NCI-H526 treated with DMSO at 0.1 percent for 48 hours (cell line): Measurements from ENCODE around the gene ABL2.
A peak's percentile ranks its signal among the peaks of the same experiment; 100 is the strongest.

ENCODE experiments used
- DNase-seq: peaks from one replicate; lab custom pipeline; 2025; lab: John Stamatoyannopoulos, UW

Gene ABL2

GRCh38 chr1:179092896-179093461, 136.5 kb downstream of the ABL2 start:
- DNase-seq, result no peak

- no peak for DNase-seq
Measured at GRCh38 chr1:179091691-179092165, 137.7 kb downstream of the ABL2 start.

- DNase-seq, result no peak
Measured at GRCh38 chr1:179090923-179091322, 138.6 kb downstream of the ABL2 start.

- no peak for DNase-seq
Measured at GRCh38 chr1:179090522-179090921, 139.0 kb downstream of the ABL2 start.

GRCh38 chr1:179089827-179090482, 139.5 kb downstream of the ABL2 start:
- DNase-seq, result no peak

GRCh38 chr1:179087665-179088064, 141.8 kb downstream of the ABL2 start:
- peak; percentile 97 for DNase-seq

GRCh38 chr1:179083533-179083932, 145.9 kb downstream of the ABL2 start:
- DNase-seq, result peak; percentile 99

GRCh38 chr1:179082999-179083335, 146.5 kb downstream of the ABL2 start:
- no peak for DNase-seq

- peak; percentile 90 for DNase-seq
Measured at GRCh38 chr1:179082333-179082998, 147.0 kb downstream of the ABL2 start.

- DNase-seq, result peak; percentile 99
Measured at GRCh38 chr1:179081687-179082332, 147.7 kb downstream of the ABL2 start, which contains the start of gene TOR3A. Gene TOR3A (plus strand): TSS chr1:179082070. CDS start chr1:179082129, 59 bp downstream.

GRCh38 chr1:179080866-179081686, 148.4 kb downstream of the ABL2 start:
- peak; percentile 33 for DNase-seq

- DNase-seq, result peak; percentile 97
Measured at GRCh38 chr1:179079113-179079761, 150.2 kb downstream of the ABL2 start.

GRCh38 chr1:179077396-179077795, 152.1 kb downstream of the ABL2 start:
- DNase-seq, result no peak

GRCh38 chr1:179066471-179066870, 163.0 kb downstream of the ABL2 start:
- DNase-seq, result peak; percentile 61

GRCh38 chr1:179061360-179062282, 167.9 kb downstream of the ABL2 start:
- no peak for DNase-seq

- peak; percentile 95 for DNase-seq
Measured at GRCh38 chr1:179058487-179059483, 170.7 kb downstream of the ABL2 start.

- no peak for DNase-seq
Measured at GRCh38 chr1:179055937-179056336, 173.5 kb downstream of the ABL2 start.

- no peak for DNase-seq
Measured at GRCh38 chr1:179053486-179053885, 176.0 kb downstream of the ABL2 start.

GRCh38 chr1:179052776-179053175, 176.7 kb downstream of the ABL2 start:
- DNase-seq, result no peak
